ENCODE data around the gene GOLM1. TPM values are rescaled to one million over a fixed set of nuclear protein-coding genes. Genes with fewer than 3 reads are reported as not detected.

GOLM1 gene
- total RNA-seq, 1 donor from 2014 or later: 21.6 TPM

DNA sequence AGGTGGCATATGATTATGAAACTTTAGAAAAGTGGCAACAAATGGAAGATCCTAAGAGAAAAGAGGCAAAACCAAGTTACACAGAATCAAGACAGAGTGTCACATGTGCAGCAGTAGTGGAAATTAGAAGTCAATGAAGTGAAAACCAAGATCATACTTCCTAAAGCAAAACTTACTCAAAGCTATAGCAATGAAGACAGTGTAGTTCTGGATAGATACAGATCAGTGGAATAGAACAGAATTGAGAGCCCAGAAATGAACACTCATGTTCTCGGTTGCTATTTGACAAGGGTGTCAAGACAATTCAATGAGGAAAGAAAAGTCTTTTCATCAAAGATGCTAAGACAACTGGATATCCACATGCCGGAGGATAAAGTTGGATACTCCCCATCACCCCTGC, 114.9 kb downstream of the GOLM1 start:
- Histone ChIP-seq H3K36me3 (ENCODE audit: control insufficient read depth, insufficient read depth, low read length) (peaks cover 5% of the 10 kb centered on the region), H3K4me3 (ENCODE audit: low read depth, low read length) (no peak overlapping the region), H3K27me3 (ENCODE audit: control insufficient read depth, insufficient read depth, low read length) (no peaks in the 10 kb centered on the region)
- DNase-seq (ENCODE audit: low read depth) (no peak), FAIRE-seq (no peak)
- TF ChIP-seq, protein P1, sequence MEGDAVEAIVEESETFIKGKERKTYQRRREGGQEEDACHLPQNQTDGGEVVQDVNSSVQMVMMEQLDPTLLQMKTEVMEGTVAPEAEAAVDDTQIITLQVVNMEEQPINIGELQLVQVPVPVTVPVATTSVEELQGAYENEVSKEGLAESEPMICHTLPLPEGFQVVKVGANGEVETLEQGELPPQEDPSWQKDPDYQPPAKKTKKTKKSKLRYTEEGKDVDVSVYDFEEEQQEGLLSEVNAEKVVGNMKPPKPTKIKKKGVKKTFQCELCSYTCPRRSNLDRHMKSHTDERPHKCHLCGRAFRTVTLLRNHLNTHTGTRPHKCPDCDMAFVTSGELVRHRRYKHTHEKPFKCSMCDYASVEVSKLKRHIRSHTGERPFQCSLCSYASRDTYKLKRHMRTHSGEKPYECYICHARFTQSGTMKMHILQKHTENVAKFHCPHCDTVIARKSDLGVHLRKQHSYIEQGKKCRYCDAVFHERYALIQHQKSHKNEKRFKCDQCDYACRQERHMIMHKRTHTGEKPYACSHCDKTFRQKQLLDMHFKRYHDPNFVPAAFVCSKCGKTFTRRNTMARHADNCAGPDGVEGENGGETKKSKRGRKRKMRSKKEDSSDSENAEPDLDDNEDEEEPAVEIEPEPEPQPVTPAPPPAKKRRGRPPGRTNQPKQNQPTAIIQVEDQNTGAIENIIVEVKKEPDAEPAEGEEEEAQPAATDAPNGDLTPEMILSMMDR (IDR thresholded peaks at IDR 0.05; ENCODE audit: insufficient read depth, low read length, severe bottlenecking): no peak

DNA sequence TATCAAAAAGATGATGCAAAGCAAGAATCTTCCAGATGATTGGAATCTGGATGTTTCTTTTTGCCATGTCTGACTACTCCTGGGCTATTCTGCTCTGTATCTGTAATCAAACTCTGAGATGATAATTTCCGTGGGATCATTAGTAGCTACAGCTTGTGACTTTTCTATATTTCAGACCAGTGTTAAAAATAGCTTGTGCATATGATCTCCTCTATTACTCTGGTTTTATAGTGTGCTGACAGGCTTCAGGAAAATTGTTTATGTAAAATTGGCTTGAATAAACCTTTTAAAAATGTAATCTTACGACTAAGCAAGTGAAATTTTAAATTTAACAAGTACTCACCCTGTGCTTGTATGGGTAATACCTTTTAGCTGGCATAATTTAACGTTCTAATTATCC, 118.0 kb downstream of the GOLM1 start:
- FAIRE-seq (no peak), DNase-seq (ENCODE audit: low read depth) (no peak)
- H3K4me3 ChIP-seq (ENCODE audit: low read depth, low read length): no peak overlapping the region
- H3K36me3 ChIP-seq (ENCODE audit: control insufficient read depth, insufficient read depth, low read length): peaks cover 7% of the 10 kb centered on the region
- TF ChIP-seq, protein P1 (IDR thresholded peaks at IDR 0.05; ENCODE audit: insufficient read depth, low read length, severe bottlenecking): no peak
- no peaks in the 10 kb centered on the region for H3K27me3 ChIP-seq (ENCODE audit: control insufficient read depth, insufficient read depth, low read length)

DNA sequence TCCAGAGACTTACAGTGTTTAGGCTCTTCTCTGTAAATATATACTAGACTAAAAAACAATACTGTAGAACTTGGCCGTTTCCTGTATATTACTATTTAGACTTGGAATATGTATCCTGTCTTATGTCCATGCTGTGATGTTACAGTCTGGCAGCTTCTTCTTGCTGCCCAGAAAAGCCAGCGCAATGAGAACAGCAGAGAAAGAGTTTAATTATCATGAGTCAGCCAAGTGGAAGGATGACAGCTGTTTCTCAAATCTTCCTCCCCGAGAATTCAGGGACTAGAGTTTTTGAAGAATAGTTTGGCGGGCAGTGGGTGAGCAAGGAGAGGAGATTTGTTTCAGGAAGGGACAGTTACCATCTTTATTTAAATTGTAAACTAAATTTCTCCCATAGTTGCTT, 120.9 kb downstream of the GOLM1 start:
- FAIRE-seq: no peak
- Histone ChIP-seq H3K36me3 (ENCODE audit: control insufficient read depth, insufficient read depth, low read length) (peaks cover 6% of the 10 kb centered on the region), H3K27me3 (ENCODE audit: control insufficient read depth, insufficient read depth, low read length) (no peaks in the 10 kb centered on the region), H3K4me3 (ENCODE audit: low read depth, low read length) (no peak overlapping the region)
- no peak for DNase-seq (ENCODE audit: low read depth)
- TF ChIP-seq, protein P1 (IDR thresholded peaks at IDR 0.05; ENCODE audit: insufficient read depth, low read length, severe bottlenecking): no peak

Other genes starting within 250 kb of the GOLM1 start
- 26.0 and 26.3 TPM in 2 replicates for gene NAA35, start 158.4 kb downstream of the GOLM1 start, total RNA-seq
- 0.26 TPM in 2 replicates for gene C9orf153, start 160.1 kb upstream of the GOLM1 start, total RNA-seq
- gene ISCA1, start 183.0 kb upstream of the GOLM1 start, total RNA-seq: 20.9 and 21.3 TPM in 2 replicates